HG03571 (cell line): Measurements from ENCODE around the gene PCDHGC3.

Experiments
- ATAC-seq: cut with Tn5 transposase; IDR thresholded peaks from one replicate; pipeline ENCODE4 v1.9.1; 2021; ENCODE audit not compliant: unreplicated experiment

The PCDHGC3 gene

DNA sequence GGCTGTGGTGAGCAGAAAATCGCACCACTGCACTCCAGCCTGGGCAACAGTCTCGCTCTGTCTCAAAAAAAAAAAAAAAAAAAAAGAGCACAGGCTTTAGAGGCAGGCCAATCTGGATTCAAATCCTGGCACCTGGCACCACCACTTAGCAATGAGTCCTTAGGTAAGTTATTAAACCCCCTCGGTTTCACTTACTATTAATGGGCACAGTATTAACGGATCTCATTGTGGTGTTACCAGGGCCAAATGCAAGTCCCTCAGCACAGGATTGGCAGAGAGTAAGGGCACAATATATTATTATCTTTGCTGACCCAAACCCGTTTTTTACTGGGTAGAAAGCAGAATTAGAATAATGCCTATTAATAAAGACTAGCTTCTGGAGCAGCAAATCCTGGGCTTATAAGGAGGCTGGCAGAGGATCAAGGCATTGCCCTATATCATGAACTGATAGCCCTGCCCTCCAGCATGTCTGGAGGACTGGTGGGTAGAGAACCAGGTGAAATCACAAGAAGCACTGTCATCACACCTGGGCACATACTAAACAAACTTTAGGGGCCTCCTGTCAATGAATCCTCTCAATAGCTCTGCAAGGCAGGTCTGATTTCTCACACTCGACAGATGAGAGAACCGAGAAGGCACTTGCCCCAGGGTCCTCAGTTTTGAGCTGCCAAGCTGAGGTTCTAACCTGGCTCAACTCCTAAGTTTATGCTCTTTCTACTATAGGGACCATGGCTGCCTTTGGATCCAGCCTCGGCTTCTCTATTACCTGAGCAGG, 30.8 kb downstream of the PCDHGC3 start:
- no peak for ATAC-seq

- peak; percentile 42 for ATAC-seq
Observed at GRCh38 chr5:141507387-141508091, 31.8 kb downstream of the PCDHGC3 start.

DNA sequence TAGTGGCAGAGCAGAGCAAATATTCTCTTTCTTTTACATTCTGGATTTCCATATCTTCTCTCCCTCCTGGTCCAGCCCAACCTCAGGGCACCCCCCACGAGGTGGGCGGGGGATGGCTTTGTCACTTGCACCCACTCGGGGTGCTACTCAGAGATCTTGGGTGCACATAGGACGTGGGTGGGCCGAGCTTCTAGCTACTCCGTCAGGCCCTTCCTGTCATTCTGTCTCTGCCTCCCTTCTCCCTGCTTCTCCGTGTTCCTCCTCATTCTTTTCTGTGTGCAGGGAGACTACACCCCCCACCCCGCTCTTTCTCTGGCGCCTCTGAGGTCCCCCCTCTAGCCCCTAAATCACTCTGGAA, 32.7 kb downstream of the PCDHGC3 start:
- ATAC-seq: no peak

DNA sequence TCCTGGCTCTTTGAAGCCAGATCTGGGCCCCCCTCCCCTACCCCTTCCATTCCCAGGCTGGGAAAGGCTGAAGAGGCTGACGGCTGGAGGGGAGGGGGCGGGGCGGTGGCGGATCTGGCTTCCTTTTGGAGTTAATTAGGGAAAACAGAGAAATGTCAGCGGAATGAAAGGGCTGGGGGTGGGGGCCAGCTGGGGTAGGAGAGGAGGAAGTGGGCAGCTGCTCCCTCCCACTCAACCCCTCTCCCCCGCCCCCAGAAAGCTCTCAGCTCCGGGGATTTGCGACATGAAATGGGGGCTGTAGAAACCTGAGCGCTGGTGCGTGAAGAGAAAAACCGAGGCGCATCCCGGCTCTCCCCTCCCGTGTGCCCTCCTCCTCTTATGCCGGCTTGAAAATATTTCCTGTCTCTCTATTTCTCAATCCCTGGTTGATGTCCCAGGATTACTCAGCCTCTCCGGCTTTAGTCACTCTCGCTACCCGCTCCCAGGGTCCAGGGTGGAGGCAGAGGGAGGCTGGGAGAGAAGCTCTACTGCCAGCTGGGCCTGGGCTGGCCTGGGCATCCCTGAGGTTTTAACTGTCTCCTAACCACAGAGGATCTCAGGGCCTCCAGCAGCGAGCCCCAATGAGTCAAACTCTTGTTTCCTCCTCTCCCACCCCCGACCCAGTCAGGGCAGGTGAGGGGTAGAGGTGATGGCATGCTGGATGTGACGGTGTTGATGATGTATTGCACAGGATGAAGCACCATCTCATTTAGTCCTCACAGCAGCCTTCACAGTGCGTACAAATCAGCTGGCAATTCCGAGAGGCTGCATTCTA, 33.2 kb downstream of the PCDHGC3 start:
- ATAC-seq: no peak

GRCh38 chr5:141510160-141510559, 34.4 kb downstream of the PCDHGC3 start:
- no peak for ATAC-seq

GRCh38 chr5:141510850-141511601, 35.3 kb downstream of the PCDHGC3 start:
- ATAC-seq: peak; percentile 31

- no peak for ATAC-seq
Observed at GRCh38 chr5:141511771-141512325, 36.1 kb downstream of the PCDHGC3 start.

DNA sequence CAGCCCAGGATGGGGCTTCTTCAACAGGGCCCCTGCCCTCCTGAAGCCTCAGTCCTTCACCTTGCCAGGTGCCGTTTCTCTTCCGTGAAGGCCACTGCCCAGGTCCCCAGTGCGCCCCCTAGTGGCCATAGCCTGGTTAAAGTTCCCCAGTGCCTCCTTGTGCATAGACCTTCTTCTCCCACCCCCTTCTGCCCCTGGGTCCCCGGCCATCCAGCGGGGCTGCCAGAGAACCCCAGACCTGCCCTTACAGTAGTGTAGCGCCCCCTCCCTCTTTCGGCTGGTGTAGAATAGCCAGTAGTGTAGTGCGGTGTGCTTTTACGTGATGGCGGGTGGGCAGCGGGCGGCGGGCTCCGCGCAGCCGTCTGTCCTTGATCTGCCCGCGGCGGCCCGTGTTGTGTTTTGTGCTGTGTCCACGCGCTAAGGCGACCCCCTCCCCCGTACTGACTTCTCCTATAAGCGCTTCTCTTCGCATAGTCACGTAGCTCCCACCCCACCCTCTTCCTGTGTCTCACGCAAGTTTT, 36.7 kb downstream of the PCDHGC3 start:
- no peak for ATAC-seq

GRCh38 chr5:141512911-141513626, 37.3 kb downstream of the PCDHGC3 start:
- no peak for ATAC-seq

DNA sequence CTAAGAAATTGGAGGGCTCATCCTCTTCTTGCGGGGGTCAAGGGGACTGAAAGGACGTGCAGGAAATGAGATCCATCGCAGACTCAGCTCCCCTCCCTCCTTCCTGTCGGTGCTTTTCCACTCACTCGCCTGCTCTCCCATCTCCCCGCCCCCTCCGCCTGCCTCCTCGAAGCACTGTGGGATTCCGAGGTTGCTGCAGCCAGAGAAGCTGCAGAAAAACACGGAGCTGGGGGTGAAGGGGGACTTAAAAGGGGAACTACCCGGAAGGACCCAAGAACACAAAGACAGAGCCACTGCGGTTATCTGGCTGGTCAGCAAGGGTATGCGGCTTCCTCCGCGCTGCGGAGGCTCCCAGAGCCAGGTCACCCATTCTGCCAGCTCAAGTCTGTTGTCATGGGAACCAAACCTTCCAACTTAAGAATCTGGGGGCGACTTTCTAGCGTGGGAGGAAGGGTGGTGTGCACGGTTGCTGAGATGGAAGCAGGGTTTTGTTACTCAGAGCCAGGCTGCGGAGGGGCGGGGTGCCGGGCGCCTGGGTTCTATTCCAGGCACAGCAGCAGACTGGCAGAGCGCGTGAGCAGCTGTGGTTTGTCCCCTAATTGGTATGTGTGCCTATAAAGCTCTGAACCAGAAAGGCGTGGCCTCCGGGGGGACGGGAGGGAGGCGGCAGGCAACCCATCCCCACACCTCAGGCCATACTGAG, 38.0 kb downstream of the PCDHGC3 start:
- no peak for ATAC-seq

DNA sequence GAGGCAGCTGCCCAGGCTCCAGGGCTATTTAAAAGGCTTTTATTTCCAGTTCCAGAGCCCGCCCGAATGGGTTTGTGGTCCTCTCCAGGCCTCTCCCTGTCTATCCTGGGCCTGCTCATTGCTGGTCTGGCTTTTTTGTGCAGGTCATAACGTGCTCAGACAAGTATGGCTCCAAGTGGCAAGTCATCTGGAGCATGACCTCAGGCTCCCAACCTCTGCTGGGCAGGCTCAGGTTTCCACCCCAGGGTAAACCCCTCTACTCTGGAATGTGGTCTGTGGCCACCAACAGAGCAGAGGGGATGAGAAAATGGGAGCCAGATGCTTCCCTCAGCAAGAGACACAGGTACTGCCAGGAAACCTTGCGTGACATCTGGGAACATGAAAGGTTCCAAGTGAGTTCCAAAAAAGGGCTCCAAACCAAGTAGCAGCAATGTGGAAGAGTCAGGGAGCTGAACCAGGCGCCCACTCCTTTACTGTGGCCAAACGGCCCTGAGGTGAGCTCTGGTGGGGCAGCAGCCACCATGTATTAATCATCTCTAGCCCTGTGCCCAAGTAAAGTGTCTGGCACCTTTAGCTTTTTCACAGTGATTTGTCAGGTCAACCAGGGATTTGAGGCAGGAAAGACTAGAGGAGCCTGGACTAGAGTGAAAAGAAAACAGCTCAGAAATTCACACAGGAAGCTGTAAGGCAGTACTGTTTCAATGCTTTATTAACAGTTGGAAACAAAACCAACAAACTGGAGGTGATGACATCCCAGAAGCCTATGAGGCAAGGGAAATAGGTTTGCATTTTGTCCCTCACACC, 38.8 kb downstream of the PCDHGC3 start:
- ATAC-seq: no peak

DNA sequence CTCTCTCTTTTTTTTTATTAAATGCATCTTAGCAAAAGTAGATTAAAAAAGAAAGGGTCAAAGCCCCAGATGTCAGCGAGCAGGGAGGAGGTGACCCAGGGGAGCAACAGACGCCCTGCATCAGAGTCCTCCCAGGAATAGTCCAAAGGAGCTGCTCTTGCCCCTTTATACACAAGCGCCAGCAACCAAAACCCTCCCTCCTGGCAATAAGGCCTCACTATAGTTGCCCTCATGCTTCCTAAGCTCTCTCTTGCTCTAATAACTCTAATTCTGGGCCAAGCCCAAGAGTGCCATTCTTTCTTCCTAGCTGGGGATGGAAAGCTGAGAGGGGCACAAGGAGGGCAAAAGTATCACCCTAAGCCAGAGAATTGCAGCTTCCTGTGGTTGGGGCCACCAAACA, 39.4 kb downstream of the PCDHGC3 start:
- no peak for ATAC-seq

DNA sequence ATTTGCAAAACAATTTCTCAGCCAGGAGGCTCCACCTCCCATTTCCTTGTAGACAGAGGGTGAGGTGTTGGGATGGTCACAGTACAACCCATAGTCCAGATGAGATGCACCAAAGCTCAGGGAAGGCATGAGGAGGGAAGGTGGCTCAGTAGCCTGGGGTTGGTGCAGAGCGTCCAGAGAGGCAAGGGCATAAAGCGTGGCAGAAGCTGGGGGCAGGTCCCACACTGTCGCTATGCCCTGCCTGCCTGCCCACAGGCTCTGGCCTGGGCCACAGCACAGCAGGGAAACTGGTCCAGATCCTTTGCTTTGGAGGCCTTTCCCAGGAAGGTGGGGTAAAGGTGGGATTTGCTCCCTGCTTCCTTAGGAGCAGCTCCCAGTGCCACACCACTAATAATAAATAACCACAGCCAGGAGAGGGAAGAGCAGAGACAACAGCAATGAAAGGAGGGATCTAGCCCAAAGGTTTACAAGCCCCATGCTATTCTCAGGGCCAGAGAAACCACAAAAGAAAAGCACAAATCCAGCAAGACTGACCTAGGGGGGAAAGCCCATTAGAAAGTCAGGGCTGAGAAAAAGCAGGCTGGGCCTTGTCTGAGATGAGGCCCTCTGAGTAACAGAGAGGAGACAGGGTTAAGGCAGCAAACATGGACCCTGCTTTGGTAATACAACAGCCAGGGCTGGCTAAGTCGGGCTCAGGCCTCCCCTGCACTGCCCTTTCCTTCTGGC, 40.3 kb downstream of the PCDHGC3 start:
- ATAC-seq: no peak

- no peak for ATAC-seq
Observed at GRCh38 chr5:141516672-141517025, 40.9 kb downstream of the PCDHGC3 start.

GRCh38 chr5:141517312-141517711, 41.5 kb downstream of the PCDHGC3 start:
- no peak for ATAC-seq

GRCh38 chr5:141517880-141518617, 42.3 kb downstream of the PCDHGC3 start:
- no peak for ATAC-seq

GRCh38 chr5:141518618-141519015, 42.9 kb downstream of the PCDHGC3 start:
- no peak for ATAC-seq
